K562 (cell line): ENCODE measurements around the gene TMEM270. TPM values are rescaled to one million over a fixed set of nuclear protein-coding genes. Genes with fewer than 3 reads are reported as not detected.

Experiments
- CC2D1A ChIP-seq: fragments of 450-650 bp; IDR thresholded peaks from 2 replicates; pipeline ENCODE4 v1.6.1; 2017; ENCODE audit warnings: mild to moderate bottlenecking
- CREB3 ChIP-seq: fragments of 450-650 bp; conservative IDR thresholded peaks from 2 replicates; pipeline ENCODE4 v1.6.1; 2016; ENCODE audit warnings: missing genetic modification characterization, low read depth, mild to moderate bottlenecking, missing compliant biosample characterization, moderate library complexity
- HDAC3 ChIP-seq: fragments of 450-650 bp; IDR thresholded peaks from 2 replicates; pipeline ENCODE4 v1.6.1; 2018; ENCODE audit warnings: borderline replicate concordance, mild to moderate bottlenecking, moderate library complexity; ENCODE audit not compliant: partially characterized antibody
- MBD2 ChIP-seq: sonication (generic); IDR thresholded peaks from 2 replicates; pipeline ENCODE4 v1.6.1; 2016; ENCODE audit warnings: low read depth, borderline replicate concordance
- MLX ChIP-seq, 2 experiments: fragments of 450-650 bp in 1 of 2; sonication (generic) in 1 of 2; formaldehyde crosslinking; conservative IDR thresholded peaks; 2 replicates each; pipeline versions ENCODE4 v1.4.0 to v1.8.1; 2020 to 2022; ENCODE audit warnings: mild to moderate bottlenecking in 1 of 2, missing genetic modification reagents in 1 of 2
- PCBP2 ChIP-seq: fragments of 200-400 bp; formaldehyde crosslinking; IDR thresholded peaks from 2 replicates; pipeline ENCODE4 v1.6.1; 2018; ENCODE audit warnings: low read length, low read depth, mild to moderate bottlenecking, moderate library complexity; ENCODE audit not compliant: poor library complexity, severe bottlenecking
- PHB2 ChIP-seq: fragments of 450-650 bp; IDR thresholded peaks from 2 replicates; pipeline ENCODE4 v1.6.1; 2017; ENCODE audit warnings: low read depth
- PREB ChIP-seq: sonication (generic); formaldehyde crosslinking; IDR thresholded peaks from 2 replicates; pipeline ENCODE4 v1.8.1; 2023; ENCODE audit warnings: mild to moderate bottlenecking, missing genetic modification reagents
- TAF9B ChIP-seq: fragments of 450-650 bp; IDR thresholded peaks from 2 replicates; pipeline ENCODE4 v1.6.1; 2018; ENCODE audit warnings: mild to moderate bottlenecking; ENCODE audit not compliant: partially characterized antibody
- TSHZ1 ChIP-seq: fragments of 250-450 bp; sonication (Bioruptor Pico); IDR thresholded peaks from 2 replicates; pipeline ENCODE4 v1.4.0; 2020; ENCODE audit warnings: mild to moderate bottlenecking, moderate library complexity
- ZHX1 ChIP-seq: fragments of 150-350 bp; conservative IDR thresholded peaks from 2 replicates; pipeline ENCODE4 v1.6.1; 2014; ENCODE audit warnings: low read length
- ZNF586 ChIP-seq: fragments of 450-650 bp; formaldehyde crosslinking; conservative IDR thresholded peaks from 2 replicates; pipeline ENCODE4 v1.4.0; 2020; ENCODE audit warnings: mild to moderate bottlenecking, moderate library complexity
- polyA plus RNA-seq, 8 experiments: library from polyadenylated mRNA; depleted of rRNA in 4 of 8; stranded (reverse) in 5 of 8; unstranded in 3 of 8; fragments of >200 nt; fragmentation: Nextera tagmentation in 2 of 8; fragmentation: Illumina TruSeq in 1 of 8; extraction: Ambion mirVana in 2 of 8; extraction: Trizol in 1 of 8; gene quantifications; 2 replicates each; pipeline versions ENCODE4 v1.2.1 to v1.2.3, GENCODE V29; 2011 to 2014; ENCODE audit warnings: inconsistent platforms in 1 of 8, missing spikeins in 1 of 8
- total RNA-seq, 7 experiments: library from RNA; depleted of rRNA in 6 of 7; stranded (reverse); fragments of >200 nt in 6 of 7; fragmentation: Illumina TruSeq in 2 of 7; extraction: Trizol in 2 of 7; gene quantifications; 2 replicates each; pipeline versions ENCODE4 v1.2.1 to v1.2.3, GENCODE V29; 2011 to 2021; ENCODE audit warnings: low replicate concordance in 1 of 7
- TF ChIP-seq, protein P1 (sequence below): sonication (generic); formaldehyde crosslinking; IDR thresholded peaks from 2 replicates; pipeline ENCODE4 v1.8.0; 2022; ENCODE audit warnings: mild to moderate bottlenecking, missing genetic modification reagents, borderline replicate concordance

The TMEM270 gene
- total and polyA plus RNA-seq, 9 of the 15 experiments (the other 6 are each of a cell fraction or from before 2014, with no cell fraction given), result not detected

- TF ChIP-seq PCBP2 (no peak), MLX (CRISPR knock-in tag; conservative IDR thresholded peaks at IDR 0.05) (no peak), TAF9B (no peak), PHB2 (no peak), ZNF586 (CRISPR knock-in tag) (no peak), CREB3 (tag) (no peak), CC2D1A (no peak), MBD2 (0 out of 2 replicates have a peak, but pooled peaks have one; percentile 23), ZHX1 (no peak), HDAC3 (no peak), TSHZ1 (CRISPR knock-in tag) (no peak), PREB (CRISPR knock-in tag) (no peak)
- TF ChIP-seq, protein P1, sequence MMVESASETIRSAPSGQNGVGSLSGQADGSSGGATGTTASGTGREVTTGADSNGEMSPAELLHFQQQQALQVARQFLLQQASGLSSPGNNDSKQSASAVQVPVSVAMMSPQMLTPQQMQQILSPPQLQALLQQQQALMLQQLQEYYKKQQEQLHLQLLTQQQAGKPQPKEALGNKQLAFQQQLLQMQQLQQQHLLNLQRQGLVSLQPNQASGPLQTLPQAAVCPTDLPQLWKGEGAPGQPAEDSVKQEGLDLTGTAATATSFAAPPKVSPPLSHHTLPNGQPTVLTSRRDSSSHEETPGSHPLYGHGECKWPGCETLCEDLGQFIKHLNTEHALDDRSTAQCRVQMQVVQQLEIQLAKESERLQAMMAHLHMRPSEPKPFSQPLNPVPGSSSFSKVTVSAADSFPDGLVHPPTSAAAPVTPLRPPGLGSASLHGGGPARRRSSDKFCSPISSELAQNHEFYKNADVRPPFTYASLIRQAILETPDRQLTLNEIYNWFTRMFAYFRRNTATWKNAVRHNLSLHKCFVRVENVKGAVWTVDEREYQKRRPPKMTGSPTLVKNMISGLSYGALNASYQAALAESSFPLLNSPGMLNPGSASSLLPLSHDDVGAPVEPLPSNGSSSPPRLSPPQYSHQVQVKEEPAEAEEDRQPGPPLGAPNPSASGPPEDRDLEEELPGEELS, result no peak
These were observed 18.6 kb upstream of the TMEM270 start, which contains the start of gene METTL27 (continued) for GRCh38 chr7:73842067-73842976.
